ENCODE measurements around the gene SOST. TPM values are rescaled to one million over a fixed set of nuclear protein-coding genes. Genes with fewer than 3 reads are reported as not detected.

SOST gene
- polyA plus RNA-seq, 1 of the 3 experiments (the other 2 are of a cell fraction), result not detected

DNA sequence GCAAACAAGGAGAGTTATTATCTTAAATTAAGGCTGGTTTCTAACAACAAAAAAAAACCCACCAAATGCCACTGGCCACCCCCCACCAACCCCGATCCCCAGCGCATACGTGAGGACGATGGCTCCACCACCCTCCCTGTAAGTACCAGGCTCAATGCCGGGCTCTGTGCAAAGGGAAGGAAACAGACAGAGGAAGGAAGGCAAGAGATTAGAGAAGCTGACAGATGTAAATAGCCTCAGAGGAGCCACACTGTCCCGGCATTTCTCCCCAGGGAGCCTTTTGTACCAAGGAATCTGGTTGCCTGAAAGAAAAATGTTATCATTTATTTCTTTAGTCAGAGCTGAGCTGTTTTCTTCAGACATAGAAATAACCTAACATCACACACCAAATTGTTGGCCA, 13.1 kb downstream of the SOST start:
- TF ChIP-seq MEF2A (IDR thresholded peaks at IDR 0.05; ENCODE audit: borderline replicate concordance, low read depth) (no peak), RXRA (IDR thresholded peaks at IDR 0.05; ENCODE audit: borderline replicate concordance, low read depth) (no peak), RAD21 (IDR thresholded peaks at IDR 0.05; ENCODE audit: low read length) (no peak), FOSL2 (IDR thresholded peaks at IDR 0.05; ENCODE audit: borderline replicate concordance, low read depth) (no peak), GATA2 (CRISPR knock-in tag; IDR thresholded peaks at IDR 0.05) (no peak), TAF1 (IDR thresholded peaks at IDR 0.05; ENCODE audit: borderline replicate concordance, low read depth, low read length) (no peak), JUND (IDR thresholded peaks at IDR 0.05) (no peak), YY1 (IDR thresholded peaks at IDR 0.05; ENCODE audit: low read depth) (no peak), GABPA (IDR thresholded peaks at IDR 0.05; ENCODE audit: low read depth) (no peak)
- TF ChIP-seq, protein P1, sequence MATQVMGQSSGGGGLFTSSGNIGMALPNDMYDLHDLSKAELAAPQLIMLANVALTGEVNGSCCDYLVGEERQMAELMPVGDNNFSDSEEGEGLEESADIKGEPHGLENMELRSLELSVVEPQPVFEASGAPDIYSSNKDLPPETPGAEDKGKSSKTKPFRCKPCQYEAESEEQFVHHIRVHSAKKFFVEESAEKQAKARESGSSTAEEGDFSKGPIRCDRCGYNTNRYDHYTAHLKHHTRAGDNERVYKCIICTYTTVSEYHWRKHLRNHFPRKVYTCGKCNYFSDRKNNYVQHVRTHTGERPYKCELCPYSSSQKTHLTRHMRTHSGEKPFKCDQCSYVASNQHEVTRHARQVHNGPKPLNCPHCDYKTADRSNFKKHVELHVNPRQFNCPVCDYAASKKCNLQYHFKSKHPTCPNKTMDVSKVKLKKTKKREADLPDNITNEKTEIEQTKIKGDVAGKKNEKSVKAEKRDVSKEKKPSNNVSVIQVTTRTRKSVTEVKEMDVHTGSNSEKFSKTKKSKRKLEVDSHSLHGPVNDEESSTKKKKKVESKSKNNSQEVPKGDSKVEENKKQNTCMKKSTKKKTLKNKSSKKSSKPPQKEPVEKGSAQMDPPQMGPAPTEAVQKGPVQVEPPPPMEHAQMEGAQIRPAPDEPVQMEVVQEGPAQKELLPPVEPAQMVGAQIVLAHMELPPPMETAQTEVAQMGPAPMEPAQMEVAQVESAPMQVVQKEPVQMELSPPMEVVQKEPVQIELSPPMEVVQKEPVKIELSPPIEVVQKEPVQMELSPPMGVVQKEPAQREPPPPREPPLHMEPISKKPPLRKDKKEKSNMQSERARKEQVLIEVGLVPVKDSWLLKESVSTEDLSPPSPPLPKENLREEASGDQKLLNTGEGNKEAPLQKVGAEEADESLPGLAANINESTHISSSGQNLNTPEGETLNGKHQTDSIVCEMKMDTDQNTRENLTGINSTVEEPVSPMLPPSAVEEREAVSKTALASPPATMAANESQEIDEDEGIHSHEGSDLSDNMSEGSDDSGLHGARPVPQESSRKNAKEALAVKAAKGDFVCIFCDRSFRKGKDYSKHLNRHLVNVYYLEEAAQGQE (IDR thresholded peaks at IDR 0.05; ENCODE audit: low read depth, low read length), result no peak
- TF ChIP-seq, protein P2, sequence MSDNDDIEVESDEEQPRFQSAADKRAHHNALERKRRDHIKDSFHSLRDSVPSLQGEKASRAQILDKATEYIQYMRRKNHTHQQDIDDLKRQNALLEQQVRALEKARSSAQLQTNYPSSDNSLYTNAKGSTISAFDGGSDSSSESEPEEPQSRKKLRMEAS (IDR thresholded peaks at IDR 0.05; ENCODE audit: low read depth), result no peak
- TF ChIP-seq, protein P3, sequence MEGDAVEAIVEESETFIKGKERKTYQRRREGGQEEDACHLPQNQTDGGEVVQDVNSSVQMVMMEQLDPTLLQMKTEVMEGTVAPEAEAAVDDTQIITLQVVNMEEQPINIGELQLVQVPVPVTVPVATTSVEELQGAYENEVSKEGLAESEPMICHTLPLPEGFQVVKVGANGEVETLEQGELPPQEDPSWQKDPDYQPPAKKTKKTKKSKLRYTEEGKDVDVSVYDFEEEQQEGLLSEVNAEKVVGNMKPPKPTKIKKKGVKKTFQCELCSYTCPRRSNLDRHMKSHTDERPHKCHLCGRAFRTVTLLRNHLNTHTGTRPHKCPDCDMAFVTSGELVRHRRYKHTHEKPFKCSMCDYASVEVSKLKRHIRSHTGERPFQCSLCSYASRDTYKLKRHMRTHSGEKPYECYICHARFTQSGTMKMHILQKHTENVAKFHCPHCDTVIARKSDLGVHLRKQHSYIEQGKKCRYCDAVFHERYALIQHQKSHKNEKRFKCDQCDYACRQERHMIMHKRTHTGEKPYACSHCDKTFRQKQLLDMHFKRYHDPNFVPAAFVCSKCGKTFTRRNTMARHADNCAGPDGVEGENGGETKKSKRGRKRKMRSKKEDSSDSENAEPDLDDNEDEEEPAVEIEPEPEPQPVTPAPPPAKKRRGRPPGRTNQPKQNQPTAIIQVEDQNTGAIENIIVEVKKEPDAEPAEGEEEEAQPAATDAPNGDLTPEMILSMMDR (IDR thresholded peaks at IDR 0.05), result no peak
- Histone ChIP-seq H3K36me3 (replicated peaks in 1 of 2; ENCODE audit: control insufficient read depth in 1 of 2, insufficient read depth in 2 of 2, low read length in 1 of 2) (no peaks in the 10 kb centered on the region), H3K9me2 (no peaks in the 10 kb centered on the region), H4K20me1 (ENCODE audit: insufficient read depth) (no peaks in the 10 kb centered on the region), H3K27me3 (ENCODE audit: insufficient read depth) (no peaks in the 10 kb centered on the region), H3K9me3 (no peaks in the 10 kb centered on the region), H3K27ac (ENCODE audit: low read depth in 2 of 2, low read length in 1 of 2) (no peak overlapping the region), H3K79me2 (ENCODE audit: insufficient read depth) (no peaks in the 10 kb centered on the region), H3K9ac (no peak overlapping the region), H3K4me2 (no peak overlapping the region), H3K4me1 (ENCODE audit: control insufficient read depth in 1 of 2, insufficient read depth in 2 of 2, low read depth in 1 of 2, low read length in 1 of 2) (0 out of 4 replicates have a peak, but pooled peaks cover 0 to 3% of the 10 kb centered on the region in 2 experiments), H3K4me3 (ENCODE audit: low read depth in 2 of 2, low read length in 1 of 2) (no peak overlapping the region), H2AFZ (ENCODE audit: low read depth) (peak overlapping the region; percentile 23; the same call in 1 of the 2 replicates), H3F3A (replicated peaks; ENCODE audit: insufficient read depth) (no peaks in the 10 kb centered on the region)
- WGBS (ENCODE audit: low lambda C conversion rate), result 78% methylated on average over 6 of the region's 6 CpGs
- POLR2A ChIA-PET, result no interaction called here
- no peak for DNase-seq
- CTCF ChIA-PET, result interaction anchor here (1.4 to 9.4 kb wide), 3 partner anchors 15 to 72 kb away, joined by 5 to 54 read pairs (median 6); partner anchors contain the start of gene SOST

DNA sequence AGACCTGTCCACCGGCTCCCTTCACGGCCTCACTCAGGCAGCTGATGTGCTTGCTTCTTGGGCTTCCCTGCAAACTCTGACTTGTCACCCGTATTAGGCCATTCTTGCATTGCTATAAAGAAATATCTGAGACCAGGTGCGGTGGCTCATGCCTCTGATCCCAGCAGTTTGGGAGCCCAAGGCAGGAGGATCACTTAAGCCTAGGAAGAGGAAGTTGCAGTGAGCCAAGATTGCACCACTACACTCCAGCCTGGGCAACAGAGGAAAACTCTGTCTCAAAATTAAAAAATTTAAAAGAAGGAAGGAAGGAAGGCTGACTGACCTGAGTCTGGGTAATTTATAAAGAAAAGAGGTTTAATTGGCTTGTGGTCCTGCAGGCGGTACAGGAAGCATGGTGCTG, 17.0 kb downstream of the SOST start:
- no peaks in the 10 kb centered on the region for H3K36me3 ChIP-seq (replicated peaks in 1 of 2; ENCODE audit: control insufficient read depth in 1 of 2, insufficient read depth in 2 of 2, low read length in 1 of 2)
- no peaks in the 10 kb centered on the region for H3K79me2 ChIP-seq (ENCODE audit: insufficient read depth)
- no peaks in the 10 kb centered on the region for H3K9me3 ChIP-seq
- H3K27me3 ChIP-seq (ENCODE audit: insufficient read depth), result no peaks in the 10 kb centered on the region
- H2AFZ ChIP-seq (ENCODE audit: low read depth), result no peak overlapping the region
- H3K9ac ChIP-seq, result no peak overlapping the region
- ChIA-PET CTCF (interaction anchor here (1.5 to 9.4 kb wide), 3 partner anchors 19 to 165 kb away, joined by 5 to 54 read pairs (median 8); partner anchors contain the start of gene SOST), POLR2A (no interaction called here)
- no peaks in the 10 kb centered on the region for H3K9me2 ChIP-seq
- no peaks in the 10 kb centered on the region for H3F3A ChIP-seq (replicated peaks; ENCODE audit: insufficient read depth)
- no peak for TF ChIP-seq MEF2A (IDR thresholded peaks at IDR 0.05; ENCODE audit: borderline replicate concordance, low read depth)
- no peak for TF ChIP-seq SIN3A (IDR thresholded peaks at IDR 0.05; ENCODE audit: borderline replicate concordance, low read depth, low read length)
- no peak for TF ChIP-seq CHD2 (IDR thresholded peaks at IDR 0.05; ENCODE audit: low read length, partially characterized antibody)
- no peak for TF ChIP-seq YY1 (IDR thresholded peaks at IDR 0.05; ENCODE audit: low read depth)
- no peak for TF ChIP-seq NFIC (IDR thresholded peaks at IDR 0.05; ENCODE audit: borderline replicate concordance)
- H3K27ac ChIP-seq (ENCODE audit: low read depth in 2 of 2, low read length in 1 of 2), result no peak overlapping the region
- H3K4me2 ChIP-seq, result no peak overlapping the region
- no peaks in the 10 kb centered on the region for H4K20me1 ChIP-seq (ENCODE audit: insufficient read depth)
- 0 out of 4 replicates have a peak, but pooled peaks cover 0 to 3% of the 10 kb centered on the region in 2 experiments for H3K4me1 ChIP-seq (ENCODE audit: control insufficient read depth in 1 of 2, insufficient read depth in 2 of 2, low read depth in 1 of 2, low read length in 1 of 2)
- 89% methylated on average over 3 of the region's 5 CpGs for WGBS (ENCODE audit: low lambda C conversion rate)
- H3K4me3 ChIP-seq (ENCODE audit: low read depth in 2 of 2, low read length in 1 of 2), result no peak overlapping the region
- DNase-seq, result no peak
